OCI-LY3 (cell line): Measurements from ENCODE around the gene UNC5C.

Source experiments
- H2AFZ ChIP-seq: fragments of 200-600, 300-600 bp; shearing (Covaris generic); 2 replicates; pipeline ENCODE4 v1.6.0; 2014; ENCODE audit warnings: antibody characterized with exemption, low read depth, low read length
- H3K27ac ChIP-seq: fragments of 200-600, 300-600 bp; sonication (generic); 2 replicates; pipeline ENCODE4 v1.5.1; 2014; ENCODE audit warnings: mild to moderate bottlenecking, low read length, moderate library complexity, mixed read lengths
- H3K27me3 ChIP-seq: fragments of 200-600, 300-600 bp; sonication (generic); 2 replicates; pipeline ENCODE4 v1.6.1; 2014; ENCODE audit warnings: low read depth, low read length, mixed read lengths
- H3K36me3 ChIP-seq: fragments of 200-600, 300-600 bp; sonication (generic); replicated peaks from 2 replicates; pipeline ENCODE3; 2014; ENCODE audit warnings: low read depth, low read length, mixed read lengths
- H3K4me1 ChIP-seq: fragments of 300-600, 200-600 bp; sonication (generic); 2 replicates; pipeline ENCODE4 v1.6.1; 2014; ENCODE audit warnings: low read length, mixed read lengths
- H3K4me2 ChIP-seq: fragments of 200-600, 300-600 bp; sonication (generic); 2 replicates; pipeline ENCODE4 v1.6.1; 2014; ENCODE audit warnings: low read length, mixed read lengths
- H3K4me3 ChIP-seq: fragments of 300-600, 200-600 bp; sonication (generic); 2 replicates; pipeline ENCODE4 v1.5.1; 2014; ENCODE audit warnings: antibody characterized with exemption, mild to moderate bottlenecking, low read length, moderate library complexity
- H3K79me2 ChIP-seq: fragments of 300-600, 200-600 bp; shearing (Covaris generic); 2 replicates; pipeline ENCODE4 v1.6.1; 2014; ENCODE audit warnings: mild to moderate bottlenecking, low read length, mixed read lengths
- H3K9ac ChIP-seq: fragments of 300-600, 200-600 bp; shearing (Covaris generic); 2 replicates; pipeline ENCODE4 v1.6.0; 2014; ENCODE audit warnings: mild to moderate bottlenecking, low read length, moderate library complexity
- H3K9me3 ChIP-seq: fragments of 200-600, 300-600 bp; shearing (Covaris generic); 2 replicates; pipeline ENCODE4 v1.6.1; 2014; ENCODE audit warnings: low read length, mixed read lengths; ENCODE audit not compliant: insufficient read depth
- H4K20me1 ChIP-seq: fragments of 200-600, 300-600 bp; sonication (generic); 2 replicates; pipeline ENCODE4 v1.6.1; 2016; ENCODE audit warnings: low read length, mixed read lengths; ENCODE audit not compliant: insufficient read depth
- CTCF ChIP-seq: fragments of 200-600, 300-600 bp; sonication (generic); IDR thresholded peaks from 2 replicates; pipeline ENCODE4 v1.5.1; 2014; ENCODE audit warnings: antibody characterized with exemption, low read length, low read depth
- EZH2phosphoT487 ChIP-seq: fragments of 200-600 bp; shearing (Covaris generic); IDR thresholded peaks from 2 replicates; pipeline ENCODE4 v1.6.1; 2018; ENCODE audit warnings: antibody characterized with exemption, mixed run types, low read depth

The UNC5C gene

GRCh38 chr4:95439071-95439470 is 109.7 kb downstream of the UNC5C start:
- Histone ChIP-seq H3K4me1 (no peaks in the 10 kb centered on the region), H3K27me3 (no peaks in the 10 kb centered on the region), H3K27ac (no peak overlapping the region), H3K4me3 (no peak overlapping the region), H4K20me1 (no peaks in the 10 kb centered on the region), H3K9ac (no peak overlapping the region), H3K4me2 (no peak overlapping the region), H3K36me3 (no peaks in the 10 kb centered on the region), H3K9me3 (no peaks in the 10 kb centered on the region), H2AFZ (no peak overlapping the region), H3K79me2 (no peaks in the 10 kb centered on the region)
- TF ChIP-seq EZH2phosphoT487 (no peak), CTCF (no peak)

- Histone ChIP-seq H3K27ac (no peak overlapping the region), H3K36me3 (no peaks in the 10 kb centered on the region), H3K4me2 (no peak overlapping the region), H3K27me3 (no peaks in the 10 kb centered on the region), H3K4me1 (no peaks in the 10 kb centered on the region), H3K79me2 (no peaks in the 10 kb centered on the region), H3K9me3 (no peaks in the 10 kb centered on the region), H3K4me3 (no peak overlapping the region), H3K9ac (no peak overlapping the region), H4K20me1 (no peaks in the 10 kb centered on the region), H2AFZ (no peak overlapping the region)
- no peak for TF ChIP-seq CTCF
- no peak for TF ChIP-seq EZH2phosphoT487
Measured at GRCh38 chr4:95432466-95432865, 116.3 kb downstream of the UNC5C start.

- H3K4me3 ChIP-seq = no peak overlapping the region
- H4K20me1 ChIP-seq = no peaks in the 10 kb centered on the region
- H3K79me2 ChIP-seq = no peaks in the 10 kb centered on the region
- no peaks in the 10 kb centered on the region for H3K36me3 ChIP-seq
- H3K4me2 ChIP-seq = no peak overlapping the region
- no peak overlapping the region for H3K9ac ChIP-seq
- no peak overlapping the region for H3K27ac ChIP-seq
- TF ChIP-seq EZH2phosphoT487 (no peak), CTCF (no peak)
- H2AFZ ChIP-seq = no peak overlapping the region
- H3K4me1 ChIP-seq = no peaks in the 10 kb centered on the region
- H3K27me3 ChIP-seq = no peaks in the 10 kb centered on the region
- no peaks in the 10 kb centered on the region for H3K9me3 ChIP-seq
Measured at GRCh38 chr4:95431678-95432077, 117.1 kb downstream of the UNC5C start.

- Histone ChIP-seq H3K9ac (no peak overlapping the region), H3K79me2 (no peaks in the 10 kb centered on the region), H3K36me3 (no peaks in the 10 kb centered on the region), H3K4me3 (no peak overlapping the region), H2AFZ (no peak overlapping the region), H4K20me1 (no peaks in the 10 kb centered on the region), H3K4me2 (no peak overlapping the region), H3K27ac (no peak overlapping the region), H3K4me1 (no peaks in the 10 kb centered on the region), H3K27me3 (no peaks in the 10 kb centered on the region), H3K9me3 (no peaks in the 10 kb centered on the region)
- TF ChIP-seq CTCF (no peak), EZH2phosphoT487 (no peak)
Measured at GRCh38 chr4:95429416-95429815, 119.4 kb downstream of the UNC5C start.
